ENCODE data around the gene CLDN4.
A peak's percentile ranks its signal among the peaks of the same experiment; 100 is the strongest.
"Not testable (repeated sequence)": the region's sequence is repeated elsewhere in the genome, so short reads cannot be mapped to it uniquely, and the experiment has no call there.

Gene CLDN4

GRCh38 chr7:73822319-73823173, 8.2 kb upstream of the CLDN4 start:
- no peak for DNase-seq
- in situ Hi-C loops (cut with MboI; ENCODE audit: low pct_unique_long_range_greater_than_20kb, low sequenced_read_pairs) = no loop called here

GRCh38 chr7:73823257-73823656, 7.5 kb upstream of the CLDN4 start:
- no peak for DNase-seq
- in situ Hi-C loops (cut with MboI; ENCODE audit: low pct_unique_long_range_greater_than_20kb, low sequenced_read_pairs) = no loop called here

GRCh38 chr7:73823873-73824592, 6.8 kb upstream of the CLDN4 start:
- DNase-seq = no peak
- in situ Hi-C loops (cut with MboI; ENCODE audit: low pct_unique_long_range_greater_than_20kb, low sequenced_read_pairs) = no loop called here

- DNase-seq = no peak
- in situ Hi-C loops (cut with MboI; ENCODE audit: low pct_unique_long_range_greater_than_20kb, low sequenced_read_pairs) = no loop called here
Measured at GRCh38 chr7:73824986-73825385, 5.8 kb upstream of the CLDN4 start.

- no peak for DNase-seq
- in situ Hi-C loops (cut with MboI; ENCODE audit: low pct_unique_long_range_greater_than_20kb, low sequenced_read_pairs) = no loop called here
Measured at GRCh38 chr7:73827567-73828106, 3.2 kb upstream of the CLDN4 start.

GRCh38 chr7:73828107-73828803, 2.5 kb upstream of the CLDN4 start:
- peak; percentile 43 for DNase-seq
- in situ Hi-C loops (cut with MboI; ENCODE audit: low pct_unique_long_range_greater_than_20kb, low sequenced_read_pairs) = no loop called here

- in situ Hi-C loops (cut with MboI; ENCODE audit: low pct_unique_long_range_greater_than_20kb, low sequenced_read_pairs) = no loop called here
Measured at GRCh38 chr7:73828972-73829371, 1.8 kb upstream of the CLDN4 start.

GRCh38 chr7:73829505-73829904, 1.3 kb upstream of the CLDN4 start:
- DNase-seq = no peak
- in situ Hi-C loops (cut with MboI; ENCODE audit: low pct_unique_long_range_greater_than_20kb, low sequenced_read_pairs) = no loop called here

More at GRCh38 chr7:73828972-73829371, 1.8 kb upstream of the CLDN4 start:
- DNase-seq = no peak

- no peak for DNase-seq
- in situ Hi-C loops (cut with MboI; ENCODE audit: low pct_unique_long_range_greater_than_20kb, low sequenced_read_pairs) = no loop called here
Measured at GRCh38 chr7:73829921-73830680, 695 bp upstream of the CLDN4 start.

GRCh38 chr7:73831584-73831833, 713 bp downstream of the CLDN4 start:
- in situ Hi-C loops (cut with MboI; ENCODE audit: low pct_unique_long_range_greater_than_20kb, low sequenced_read_pairs) = no loop called here
- no peak for DNase-seq

GRCh38 chr7:73831834-73832651, 1.2 kb downstream of the CLDN4 start:
- no peak for DNase-seq
- in situ Hi-C loops (cut with MboI; ENCODE audit: low pct_unique_long_range_greater_than_20kb, low sequenced_read_pairs) = no loop called here

GRCh38 chr7:73832806-73833205, 2.0 kb downstream of the CLDN4 start:
- no peak for DNase-seq
- in situ Hi-C loops (cut with MboI; ENCODE audit: low pct_unique_long_range_greater_than_20kb, low sequenced_read_pairs) = no loop called here

- in situ Hi-C loops (cut with MboI; ENCODE audit: low pct_unique_long_range_greater_than_20kb, low sequenced_read_pairs) = no loop called here
- no peak for DNase-seq
Measured at GRCh38 chr7:73833251-73833919, 2.6 kb downstream of the CLDN4 start.

GRCh38 chr7:73834626-73835191, 3.9 kb downstream of the CLDN4 start:
- DNase-seq = no peak
- in situ Hi-C loops (cut with MboI; ENCODE audit: low pct_unique_long_range_greater_than_20kb, low sequenced_read_pairs) = no loop called here

- in situ Hi-C loops (cut with MboI; ENCODE audit: low pct_unique_long_range_greater_than_20kb, low sequenced_read_pairs); DNase-seq: not testable (repeated sequence)
Measured at GRCh38 chr7:73837167-73837566, 6.4 kb downstream of the CLDN4 start.

GRCh38 chr7:73838642-73839041, 7.8 kb downstream of the CLDN4 start:
- DNase-seq = no peak
- in situ Hi-C loops (cut with MboI; ENCODE audit: low pct_unique_long_range_greater_than_20kb, low sequenced_read_pairs) = no loop called here

GRCh38 chr7:73839290-73839689, 8.5 kb downstream of the CLDN4 start:
- in situ Hi-C loops (cut with MboI; ENCODE audit: low pct_unique_long_range_greater_than_20kb, low sequenced_read_pairs) = no loop called here

More at GRCh38 chr7:73839290-73839689, 8.5 kb downstream of the CLDN4 start:
- DNase-seq = no peak
